Tibial artery (tissue), 4 donors: Measurements from ENCODE around the gene HABP2.
A peak's percentile ranks its signal among the peaks of the same experiment; 100 is the strongest.

ENCODE experiments used
- DNase-seq, 2 donors: peaks; one replicate each; pipeline ENCODE4 v3.0.0-alpha.2; 2019
- H3K27ac ChIP-seq, 2 donors: fragments of 200-600 bp; sonication (generic) in 1 of 2; 1 replicate in 1 of 2; 2 replicates in 1 of 2; pipeline ENCODE4 v1.5.1; 2018 to 2019; ENCODE audit warnings: mild to moderate bottlenecking in 1 of 2
- H3K27me3 ChIP-seq, 2 donors: fragments of 200-600 bp; sonication (generic) in 1 of 2; one replicate each; pipeline versions ENCODE4 v1.5.1 to v1.6.0; 2016 to 2019
- H3K36me3 ChIP-seq, 3 donors: fragments of 200-600 bp; sonication (generic) in 2 of 3; one replicate each; pipeline ENCODE4 v1.5.1; 2016 to 2019; ENCODE audit warnings: mild to moderate bottlenecking in 2 of 3
- H3K4me1 ChIP-seq, 4 donors: fragments of 200-600 bp; sonication (generic) in 2 of 4; 1 replicate in 3 of 4; 2 replicates in 1 of 4; pipeline ENCODE4 v1.5.1; 2016 to 2019
- H3K4me3 ChIP-seq, 2 donors: fragments of 200-600 bp; sonication (generic) in 1 of 2; 1 replicate in 1 of 2; 2 replicates in 1 of 2; pipeline ENCODE4 v1.5.1; 2018 to 2019; ENCODE audit warnings: mild to moderate bottlenecking in 2 of 2
- H3K9me3 ChIP-seq, 3 donors: fragments of 200-600 bp; sonication (generic) in 1 of 3; one replicate each; pipeline ENCODE4 v1.5.1; 2016 to 2019
- CTCF ChIP-seq, 2 experiments: fragments of 200-600 bp in 1 of 2; fragments of 450-650 bp in 1 of 2; IDR thresholded peaks; one replicate each; pipeline ENCODE4 v1.5.1; 2017 to 2019; ENCODE audit warnings: antibody characterized with exemption in 2 of 2, mild to moderate bottlenecking in 1 of 2, moderate library complexity in 1 of 2
- intact Hi-C: fragments of 100-400 bp; cut with DNase I; formaldehyde crosslinking; loops from one replicate; pipeline ENCODE4 v1.15.0; 2023; ENCODE audit warnings: low total_unique reads

The HABP2 gene

GRCh38 chr10:113532724-113533123 lies 20.1 kb upstream of the HABP2 start:
- TF ChIP-seq CTCF (IDR thresholded peaks at IDR 0.05): no peak
- Histone ChIP-seq H3K4me3 (no peak overlapping the region), H3K27ac (no peak overlapping the region), H3K27me3 (peaks cover 0 to 3% of the 10 kb centered on the region in 2 donors), H3K36me3 (no peaks in the 10 kb centered on the region), H3K9me3 (no peaks in the 10 kb centered on the region), H3K4me1 (no peaks in the 10 kb centered on the region)
- DNase-seq: no peak
- intact Hi-C loops: no loop called here

GRCh38 chr10:113533801-113534200 lies 19.1 kb upstream of the HABP2 start:
- Histone ChIP-seq H3K4me1 (no peaks in the 10 kb centered on the region), H3K36me3 (no peaks in the 10 kb centered on the region), H3K27me3 (peaks cover 0 to 3% of the 10 kb centered on the region in 2 donors), H3K9me3 (no peaks in the 10 kb centered on the region), H3K4me3 (no peak overlapping the region), H3K27ac (no peak overlapping the region)
- no peak for DNase-seq
- no peak for TF ChIP-seq CTCF (IDR thresholded peaks at IDR 0.05)
- intact Hi-C loops: no loop called here

- H3K27me3 ChIP-seq: peaks cover 0 to 3% of the 10 kb centered on the region in 2 donors
- DNase-seq: no peak
- peaks cover 0 to 3% (median 0%) of the 10 kb centered on the region in 4 donors for H3K4me1 ChIP-seq
- no peak overlapping the region for H3K27ac ChIP-seq
- no peak for TF ChIP-seq CTCF (IDR thresholded peaks at IDR 0.05)
- H3K36me3 ChIP-seq: no peaks in the 10 kb centered on the region
- H3K9me3 ChIP-seq: no peaks in the 10 kb centered on the region
- H3K4me3 ChIP-seq: no peak overlapping the region
- intact Hi-C loops: no loop called here
These were observed 18.4 kb upstream of the HABP2 start for GRCh38 chr10:113534423-113534822.

- no peaks in the 10 kb centered on the region for H3K9me3 ChIP-seq
- peaks cover 0 to 3% of the 10 kb centered on the region in 2 donors for H3K27me3 ChIP-seq
- no peaks in the 10 kb centered on the region for H3K36me3 ChIP-seq
- H3K4me1 ChIP-seq: peaks cover 0 to 7% (median 2%) of the 10 kb centered on the region in 4 donors
- H3K27ac ChIP-seq: no peak overlapping the region
- no peak for TF ChIP-seq CTCF (IDR thresholded peaks at IDR 0.05)
- intact Hi-C loops: no loop called here
- no peak for DNase-seq
- H3K4me3 ChIP-seq: no peak overlapping the region
These were observed 15.2 kb upstream of the HABP2 start for GRCh38 chr10:113537672-113538071.

GRCh38 chr10:113538151-113538550 lies 14.7 kb upstream of the HABP2 start:
- Histone ChIP-seq H3K9me3 (no peaks in the 10 kb centered on the region), H3K27ac (no peak overlapping the region), H3K4me3 (no peak overlapping the region), H3K36me3 (no peaks in the 10 kb centered on the region), H3K4me1 (peaks cover 0 to 7% (median 2%) of the 10 kb centered on the region in 4 donors), H3K27me3 (peaks cover 0 to 3% of the 10 kb centered on the region in 2 donors)
- intact Hi-C loops: no loop called here
- DNase-seq: no peak
- TF ChIP-seq CTCF (IDR thresholded peaks at IDR 0.05): no peak

GRCh38 chr10:113539789-113540188 lies 13.1 kb upstream of the HABP2 start:
- intact Hi-C loops: no loop called here
- Histone ChIP-seq H3K27ac (no peak overlapping the region), H3K27me3 (no peaks in the 10 kb centered on the region), H3K36me3 (no peaks in the 10 kb centered on the region), H3K4me3 (no peak overlapping the region), H3K9me3 (no peaks in the 10 kb centered on the region), H3K4me1 (peaks cover 0 to 7% (median 2%) of the 10 kb centered on the region in 4 donors)
- peak in 1 of 2 donors; percentile 41 for DNase-seq
- no peak for TF ChIP-seq CTCF (IDR thresholded peaks at IDR 0.05)
